ENCODE results near the gene PROK1.

Gene PROK1

DNA sequence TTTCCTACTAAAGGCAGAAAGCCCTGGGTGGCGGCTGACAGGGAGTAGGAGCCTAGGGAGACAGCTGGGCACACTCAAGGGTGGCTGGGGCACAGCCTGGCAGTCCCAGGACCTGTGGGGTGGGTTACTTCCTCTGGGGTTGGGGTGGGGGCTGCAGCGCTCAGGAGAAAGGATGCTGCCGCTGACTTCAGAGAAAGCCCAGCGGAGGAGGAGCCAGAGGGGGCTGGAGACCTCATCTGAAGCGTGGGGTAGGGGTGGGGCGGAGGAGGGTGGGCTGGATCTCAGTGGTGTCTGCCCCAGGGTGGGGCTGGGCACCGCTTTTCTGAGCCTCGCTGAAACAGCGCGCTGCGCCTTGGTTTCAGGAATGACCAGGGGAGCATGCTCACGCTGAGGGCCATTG, 37.2 kb downstream of the PROK1 start:
- DNase-seq (ENCODE audit: low read depth, low spot score), result no peak

DNA sequence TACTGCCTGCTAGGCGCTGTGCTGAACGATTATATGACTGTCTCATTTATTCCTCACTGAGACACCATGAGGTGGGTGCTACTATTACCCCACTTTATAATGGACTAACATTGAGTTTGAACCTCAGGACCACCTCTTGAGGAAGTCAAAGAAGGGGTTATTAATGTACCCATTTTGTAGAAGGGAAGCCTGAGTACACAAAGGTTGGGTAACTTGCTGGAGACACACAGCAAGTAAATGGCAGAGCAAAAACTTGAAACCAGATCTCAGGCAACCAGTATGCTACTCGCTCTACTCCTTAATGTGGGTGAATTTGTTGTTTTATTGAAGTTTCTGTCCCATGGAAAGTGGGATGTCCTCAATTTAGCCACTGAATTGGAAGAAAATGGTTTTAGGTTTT, 37.9 kb downstream of the PROK1 start:
- no peak for DNase-seq (ENCODE audit: low read depth, low spot score)

DNA sequence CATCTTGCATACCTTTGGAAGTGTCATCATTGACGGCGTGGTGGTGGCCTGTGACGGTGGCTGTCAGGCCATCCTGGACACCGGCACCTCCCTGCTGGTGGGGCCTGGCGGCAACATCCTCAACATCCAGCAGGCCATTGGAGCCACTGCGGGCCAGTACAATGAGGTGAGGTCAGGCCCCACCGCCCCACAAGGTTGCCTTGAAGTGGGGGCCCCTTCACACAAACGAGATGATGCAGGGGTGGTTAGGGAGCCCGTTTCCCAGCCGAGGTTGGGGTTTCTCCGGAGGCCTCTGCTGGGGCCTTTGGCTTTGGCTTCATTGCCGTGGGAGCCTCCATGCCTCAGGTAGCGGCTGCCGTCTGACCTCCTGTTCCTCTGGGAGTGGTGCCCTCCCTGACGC, 38.5 kb downstream of the PROK1 start:
- DNase-seq (ENCODE audit: low read depth, low spot score), result no peak

GRCh38 chr1:110489973-110490542, 39.1 kb downstream of the PROK1 start:
- DNase-seq (ENCODE audit: low read depth, low spot score), result no peak

- DNase-seq (ENCODE audit: low read depth, low spot score), result no peak
Measured at GRCh38 chr1:110490791-110491451, 40.0 kb downstream of the PROK1 start.

GRCh38 chr1:110492573-110492972, 41.6 kb downstream of the PROK1 start:
- no peak for DNase-seq (ENCODE audit: low read depth, low spot score)

GRCh38 chr1:110493059-110493699, 42.2 kb downstream of the PROK1 start:
- DNase-seq (ENCODE audit: low read depth, low spot score), result no peak

DNA sequence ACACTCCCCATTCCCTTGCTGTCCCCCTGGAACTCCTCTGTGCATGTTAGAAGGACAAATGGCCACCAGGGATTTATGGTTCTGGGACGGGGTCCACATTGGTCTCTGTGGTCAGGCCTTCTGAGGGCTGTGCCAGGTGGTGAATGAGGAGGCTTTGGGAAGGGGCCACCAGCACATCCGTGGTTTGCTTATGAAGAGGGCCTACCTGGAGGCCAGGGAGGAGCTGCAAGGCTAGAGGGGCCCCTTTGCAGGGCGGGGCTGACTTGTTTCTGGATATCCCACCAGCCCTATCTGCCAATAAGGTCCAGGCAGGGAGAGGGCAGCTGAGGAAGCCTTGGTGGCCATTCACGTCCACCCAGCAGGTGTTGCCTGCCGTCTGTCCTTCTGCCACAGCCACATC, 43.1 kb downstream of the PROK1 start:
- DNase-seq (ENCODE audit: low read depth, low spot score), result no peak

DNA sequence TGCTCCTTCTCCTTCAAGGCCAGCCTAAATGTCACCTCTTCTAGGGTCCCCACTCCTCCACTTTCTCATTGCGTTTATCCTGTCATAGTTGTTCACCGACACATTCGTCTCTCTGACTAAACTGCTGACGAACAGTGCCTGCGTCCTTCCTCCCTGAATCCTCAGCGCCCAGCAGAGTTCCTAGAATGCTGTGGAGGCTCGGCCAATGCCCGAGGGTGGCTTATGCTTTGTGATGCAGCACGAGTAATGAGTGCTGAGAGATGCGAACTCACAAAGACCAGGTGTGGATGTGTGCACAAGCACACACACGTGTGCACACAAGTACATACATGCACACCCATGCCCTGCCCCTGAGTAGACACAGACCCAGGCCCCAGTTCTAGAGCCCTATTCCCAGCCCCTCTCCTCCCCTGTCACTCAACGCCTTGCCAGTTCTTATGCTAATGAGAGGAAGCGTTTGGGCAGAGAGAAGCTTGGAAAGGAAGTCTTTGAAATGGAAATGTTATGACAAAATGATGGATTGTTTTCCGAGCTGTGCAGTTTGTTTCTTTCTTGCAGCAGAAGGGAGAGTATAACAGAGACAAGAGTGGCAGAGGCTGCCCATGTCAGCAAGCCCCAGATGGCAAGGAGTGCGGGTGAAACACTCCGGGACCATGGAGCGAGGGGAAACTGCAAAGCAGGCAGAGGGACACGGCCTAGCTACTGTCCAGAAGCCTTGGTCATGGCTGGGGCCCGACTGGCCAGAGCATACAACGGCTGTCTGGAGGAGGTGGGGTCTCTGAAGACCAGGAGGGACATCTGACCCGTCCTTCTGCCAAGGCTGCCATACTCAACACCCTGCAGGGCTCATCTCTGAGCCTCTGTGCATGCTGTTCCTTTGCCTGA, 43.8 kb downstream of the PROK1 start:
- no peak for DNase-seq (ENCODE audit: low read depth, low spot score)

- peak; percentile 17 for DNase-seq (ENCODE audit: low read depth, low spot score)
Measured at GRCh38 chr1:110495926-110496600, 45.1 kb downstream of the PROK1 start.

DNA sequence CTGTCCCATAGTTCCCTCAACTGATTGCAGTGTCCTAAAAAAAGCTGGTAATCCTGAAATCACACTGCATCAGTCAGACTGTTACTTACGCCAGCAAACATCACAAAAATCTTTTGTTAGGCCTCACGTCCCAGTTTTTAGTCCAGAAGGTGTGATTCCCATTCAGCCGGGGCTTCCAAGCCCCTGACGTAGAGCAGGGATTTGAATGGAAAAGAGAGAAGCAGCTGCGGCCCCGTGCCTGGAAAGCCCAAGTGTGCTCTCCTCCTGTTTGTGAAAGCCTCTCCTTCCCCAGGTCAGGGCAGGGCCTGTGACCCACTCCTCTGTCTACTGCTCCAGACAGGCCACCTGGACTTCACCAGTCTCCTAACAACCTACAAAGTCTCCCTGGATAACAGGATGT, 47.3 kb downstream of the PROK1 start:
- no peak for DNase-seq (ENCODE audit: low read depth, low spot score)

- no peak for DNase-seq (ENCODE audit: low read depth, low spot score)
Measured at GRCh38 chr1:110501488-110502132, 50.7 kb downstream of the PROK1 start.

DNA sequence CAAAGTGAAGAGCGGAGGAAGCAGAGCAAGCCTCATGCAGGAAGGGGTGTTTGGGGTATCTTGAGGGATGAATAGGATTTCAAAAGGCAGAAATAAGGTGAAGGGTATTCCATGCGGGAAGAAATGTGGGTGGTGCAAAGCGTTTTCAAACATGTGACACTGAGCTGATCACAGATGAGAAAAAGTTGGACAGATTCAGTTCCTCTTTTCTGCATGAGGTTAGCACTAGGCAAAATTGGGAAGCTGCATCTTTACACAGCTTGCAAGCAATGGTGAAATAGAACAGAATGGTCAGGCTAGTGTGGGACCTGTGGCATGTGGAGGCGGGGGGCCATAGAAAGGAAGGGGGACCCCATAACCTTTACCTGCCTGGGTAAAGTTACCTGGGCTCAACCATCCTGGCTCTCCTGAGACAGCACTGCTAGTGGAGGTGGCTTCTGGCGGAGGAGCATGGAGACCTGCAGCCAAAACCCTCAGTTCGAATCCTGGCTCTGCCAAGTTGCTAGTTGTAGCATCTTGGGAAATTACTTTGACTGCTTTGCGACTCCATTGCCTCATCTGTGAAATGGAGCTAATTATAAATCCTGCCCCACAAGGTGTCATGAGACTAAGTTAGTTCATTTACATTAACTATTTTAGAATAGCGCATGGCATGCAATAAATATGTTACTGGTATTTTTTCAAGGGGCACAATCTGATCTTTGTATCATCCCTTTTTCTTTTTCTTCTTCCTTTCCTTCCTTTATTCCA, 51.6 kb downstream of the PROK1 start:
- no peak for DNase-seq (ENCODE audit: low read depth, low spot score)

DNA sequence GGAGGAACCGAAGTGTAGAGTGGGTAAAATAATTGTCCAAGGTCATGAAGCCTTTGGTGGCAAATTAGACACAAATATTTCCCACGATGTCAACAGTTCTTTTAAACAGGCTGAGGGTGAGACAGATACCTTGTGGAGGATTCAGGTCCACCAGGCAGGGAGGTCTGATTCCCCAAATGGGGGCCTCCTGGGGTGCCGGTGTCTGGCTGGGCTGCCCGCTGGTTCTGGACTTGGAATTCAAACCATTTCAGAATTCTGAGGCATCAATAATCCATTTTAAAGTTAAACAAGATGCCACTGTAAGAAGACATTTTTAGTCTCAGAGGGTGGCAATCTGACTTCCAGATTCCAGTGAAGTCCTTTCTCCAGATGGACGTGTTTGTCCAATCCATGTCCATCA, 52.5 kb downstream of the PROK1 start:
- DNase-seq (ENCODE audit: low read depth, low spot score), result no peak

DNA sequence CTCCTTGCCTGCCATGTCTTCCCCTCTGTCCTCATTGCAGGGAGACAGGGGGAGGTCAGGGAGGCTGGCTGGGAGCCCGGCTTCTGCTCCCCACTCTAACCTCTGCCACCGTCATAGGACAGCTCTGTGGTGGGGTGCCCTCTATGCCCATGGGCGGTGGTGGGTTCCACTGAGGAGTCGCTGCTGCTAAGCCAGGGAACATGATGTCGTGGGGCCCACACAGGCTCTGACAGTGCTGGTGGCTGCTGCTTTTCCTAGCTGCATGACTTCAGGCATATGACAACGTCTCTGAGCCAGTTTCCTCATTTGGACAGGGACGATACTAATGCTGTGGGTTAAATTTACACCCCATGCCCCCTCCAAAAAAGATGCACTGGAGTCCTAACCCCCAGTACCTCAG, 53.3 kb downstream of the PROK1 start:
- DNase-seq (ENCODE audit: low read depth, low spot score), result no peak

GRCh38 chr1:110505596-110505995, 54.6 kb downstream of the PROK1 start:
- no peak for DNase-seq (ENCODE audit: low read depth, low spot score)

GRCh38 chr1:110506541-110506940, 55.6 kb downstream of the PROK1 start:
- no peak for DNase-seq (ENCODE audit: low read depth, low spot score)
